KOPT-K1 (cell line): ENCODE data around the gene TMEM132E.

Source experiments
- H3K27ac ChIP-seq: fragments of 200-600 bp; sonication (generic); 2 replicates; pipeline ENCODE4 v1.5.1; 2016; ENCODE audit warnings: antibody characterized with exemption, mild to moderate bottlenecking, low read depth, low read length; ENCODE audit not compliant: poor library complexity, severe bottlenecking
- H3K36me3 ChIP-seq: fragments of 200-600 bp; sonication (generic); 2 replicates; pipeline ENCODE4 v1.5.1; 2017; ENCODE audit warnings: antibody characterized with exemption, mild to moderate bottlenecking, low read length, moderate library complexity; ENCODE audit not compliant: insufficient read depth
- H3K9me3 ChIP-seq: fragments of 200-600 bp; sonication (generic); 2 replicates; pipeline ENCODE4 v1.5.1; 2017; ENCODE audit warnings: antibody characterized with exemption, low read length, mild to moderate bottlenecking; ENCODE audit not compliant: insufficient read depth, poor library complexity, severe bottlenecking

TMEM132E gene

DNA sequence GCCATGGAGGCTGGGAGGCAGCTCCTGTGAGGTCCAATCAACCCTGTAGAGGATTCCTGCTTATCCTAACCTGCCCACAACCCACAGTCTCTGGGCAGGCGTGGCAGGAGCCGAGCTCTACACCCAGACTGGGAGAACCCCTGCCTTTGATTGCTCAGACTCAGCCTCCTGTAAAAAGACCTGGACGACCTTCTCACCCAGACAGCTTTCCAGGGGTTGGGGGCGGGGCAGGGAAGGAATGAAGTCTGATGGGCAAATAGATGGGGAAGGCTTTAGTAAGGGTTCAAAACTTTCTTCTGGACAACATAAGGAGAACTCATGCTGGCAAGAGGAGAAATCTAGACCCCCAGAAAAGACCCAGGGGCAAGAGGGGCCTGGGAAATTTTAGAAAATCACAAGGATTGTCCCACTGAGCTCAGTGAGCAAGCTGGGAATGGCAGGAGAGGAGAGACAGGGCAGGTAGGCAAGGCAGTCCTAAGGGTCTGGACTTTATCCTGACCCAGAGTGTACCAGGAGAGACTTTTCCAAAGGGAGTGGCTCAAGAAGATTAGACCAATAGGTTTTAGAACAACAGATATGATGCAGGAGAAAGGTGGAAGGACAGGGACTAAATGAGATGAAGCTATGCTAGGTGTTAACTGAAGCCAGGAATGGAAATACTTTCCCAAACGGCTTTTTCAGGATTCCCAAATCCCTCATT, 70.8 kb downstream of the TMEM132E start:
- Histone ChIP-seq H3K9me3 (no peaks in the 10 kb centered on the region), H3K27ac (no peak overlapping the region), H3K36me3 (no peaks in the 10 kb centered on the region)

- Histone ChIP-seq H3K36me3 (no peaks in the 10 kb centered on the region), H3K27ac (no peak overlapping the region), H3K9me3 (no peaks in the 10 kb centered on the region)
Measured at GRCh38 chr17:34651402-34651811, 72.0 kb downstream of the TMEM132E start.

DNA sequence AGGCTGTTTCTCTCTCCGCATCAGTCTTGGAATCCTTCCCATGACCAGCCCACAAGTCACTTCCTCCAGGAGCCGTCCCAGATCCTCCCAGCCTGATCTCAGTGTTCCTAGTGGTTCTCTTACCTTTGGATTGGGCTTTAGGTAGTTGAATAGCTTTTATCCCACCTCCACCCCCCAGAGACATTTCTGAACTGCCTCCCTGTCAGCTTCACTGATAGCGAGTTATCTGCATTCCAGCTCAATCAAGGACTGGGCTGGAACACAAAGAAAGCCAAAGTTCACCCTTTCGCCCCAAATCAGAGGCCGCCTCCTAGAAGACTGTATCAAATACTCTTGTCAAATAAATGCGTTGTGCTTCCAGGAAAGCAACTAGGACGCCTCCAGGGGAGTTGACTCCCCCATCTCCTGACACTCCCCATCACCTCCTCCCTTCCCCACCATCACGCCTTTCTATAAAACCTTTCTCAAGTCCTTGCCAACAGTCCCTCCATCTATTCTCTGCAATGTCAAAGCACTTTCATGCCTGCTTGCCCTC, 72.7 kb downstream of the TMEM132E start:
- no peaks in the 10 kb centered on the region for H3K36me3 ChIP-seq
- no peak overlapping the region for H3K27ac ChIP-seq
- no peaks in the 10 kb centered on the region for H3K9me3 ChIP-seq

GRCh38 chr17:34653511-34653910, 74.1 kb downstream of the TMEM132E start:
- no peaks in the 10 kb centered on the region for H3K9me3 ChIP-seq
- no peak overlapping the region for H3K27ac ChIP-seq
- no peaks in the 10 kb centered on the region for H3K36me3 ChIP-seq

- Histone ChIP-seq H3K36me3 (no peaks in the 10 kb centered on the region), H3K9me3 (no peaks in the 10 kb centered on the region), H3K27ac (no peak overlapping the region)
Measured at GRCh38 chr17:34654276-34654880, 75.0 kb downstream of the TMEM132E start.

DNA sequence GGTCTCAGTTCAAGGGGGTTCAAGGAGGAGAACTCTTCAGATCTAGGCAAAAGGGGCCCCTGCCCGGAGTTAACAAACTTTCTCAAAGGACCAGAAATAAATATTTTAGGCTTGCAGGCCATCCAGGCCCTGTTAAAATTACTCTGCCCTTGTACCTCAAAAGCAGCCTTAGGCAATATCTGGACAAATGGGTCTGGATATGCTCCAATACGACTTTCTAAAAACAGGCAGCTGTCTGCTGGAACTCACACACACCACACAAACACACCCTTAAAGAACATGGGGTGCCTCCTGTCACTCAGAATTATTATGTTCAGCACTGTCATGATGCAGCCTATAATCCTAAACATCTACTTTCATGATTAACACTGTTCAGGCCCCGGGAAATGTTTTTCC, 75.5 kb downstream of the TMEM132E start:
- Histone ChIP-seq H3K36me3 (no peaks in the 10 kb centered on the region), H3K27ac (no peak overlapping the region), H3K9me3 (no peaks in the 10 kb centered on the region)

DNA sequence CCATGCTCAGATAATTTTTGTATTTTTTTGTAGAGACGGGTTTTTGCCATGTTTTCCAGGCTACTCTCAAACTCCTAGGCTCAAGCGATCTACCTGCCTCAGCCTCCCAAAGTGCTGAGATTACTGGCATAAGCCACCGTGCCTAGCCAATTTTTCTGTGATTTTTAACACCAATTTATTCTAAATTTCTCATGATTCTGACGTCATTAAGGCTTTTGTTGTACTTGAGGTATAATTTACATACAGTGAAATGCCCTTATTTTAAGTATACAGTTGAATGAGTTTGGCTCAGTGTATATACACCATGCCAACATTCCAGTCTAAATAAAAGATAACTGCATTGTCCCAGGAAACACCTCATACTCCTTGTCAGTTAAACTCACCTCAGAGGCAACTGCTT, 77.4 kb downstream of the TMEM132E start:
- Histone ChIP-seq H3K27ac (no peak overlapping the region), H3K9me3 (no peaks in the 10 kb centered on the region), H3K36me3 (no peaks in the 10 kb centered on the region)

GRCh38 chr17:34658811-34659560, 79.6 kb downstream of the TMEM132E start:
- Histone ChIP-seq H3K36me3 (no peaks in the 10 kb centered on the region), H3K9me3 (no peaks in the 10 kb centered on the region), H3K27ac (no peak overlapping the region)

GRCh38 chr17:34663714-34664113, 84.3 kb downstream of the TMEM132E start:
- H3K36me3 ChIP-seq: no peaks in the 10 kb centered on the region
- no peaks in the 10 kb centered on the region for H3K9me3 ChIP-seq

DNA sequence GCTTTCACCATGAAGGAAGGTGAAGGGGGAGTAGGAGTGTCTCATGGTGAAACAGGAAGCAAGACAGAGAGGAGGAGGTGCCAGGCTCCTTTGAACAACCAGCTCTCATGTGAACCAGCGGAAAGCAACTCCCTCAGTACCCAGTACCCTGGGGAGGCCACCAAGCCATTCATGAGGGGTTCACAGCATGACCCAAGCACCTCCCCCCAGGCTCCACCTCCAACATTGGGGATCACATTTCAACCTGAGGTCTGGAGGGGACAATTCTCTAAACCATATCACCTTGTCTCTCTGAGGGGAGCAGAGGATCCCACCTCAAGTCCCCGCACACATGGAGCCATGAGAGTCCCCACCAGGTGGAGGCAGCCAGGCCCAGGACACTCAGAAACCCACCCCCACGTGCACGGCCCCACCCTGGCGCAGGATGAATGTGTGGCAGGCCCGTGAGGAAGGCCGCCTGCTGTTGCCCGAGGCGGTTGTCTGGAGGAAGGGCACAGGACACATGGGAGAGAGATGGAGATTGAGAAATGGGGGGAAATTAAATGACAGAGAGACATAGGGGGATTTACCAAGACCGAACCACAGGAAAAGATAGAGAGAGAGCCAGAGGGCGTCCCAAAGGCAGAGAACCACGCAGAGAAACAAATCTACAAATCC, 85.9 kb downstream of the TMEM132E start:
- Histone ChIP-seq H3K9me3 (no peaks in the 10 kb centered on the region), H3K36me3 (no peaks in the 10 kb centered on the region), H3K27ac (no peak overlapping the region)

More at GRCh38 chr17:34663714-34664113, 84.3 kb downstream of the TMEM132E start:
- no peak overlapping the region for H3K27ac ChIP-seq

DNA sequence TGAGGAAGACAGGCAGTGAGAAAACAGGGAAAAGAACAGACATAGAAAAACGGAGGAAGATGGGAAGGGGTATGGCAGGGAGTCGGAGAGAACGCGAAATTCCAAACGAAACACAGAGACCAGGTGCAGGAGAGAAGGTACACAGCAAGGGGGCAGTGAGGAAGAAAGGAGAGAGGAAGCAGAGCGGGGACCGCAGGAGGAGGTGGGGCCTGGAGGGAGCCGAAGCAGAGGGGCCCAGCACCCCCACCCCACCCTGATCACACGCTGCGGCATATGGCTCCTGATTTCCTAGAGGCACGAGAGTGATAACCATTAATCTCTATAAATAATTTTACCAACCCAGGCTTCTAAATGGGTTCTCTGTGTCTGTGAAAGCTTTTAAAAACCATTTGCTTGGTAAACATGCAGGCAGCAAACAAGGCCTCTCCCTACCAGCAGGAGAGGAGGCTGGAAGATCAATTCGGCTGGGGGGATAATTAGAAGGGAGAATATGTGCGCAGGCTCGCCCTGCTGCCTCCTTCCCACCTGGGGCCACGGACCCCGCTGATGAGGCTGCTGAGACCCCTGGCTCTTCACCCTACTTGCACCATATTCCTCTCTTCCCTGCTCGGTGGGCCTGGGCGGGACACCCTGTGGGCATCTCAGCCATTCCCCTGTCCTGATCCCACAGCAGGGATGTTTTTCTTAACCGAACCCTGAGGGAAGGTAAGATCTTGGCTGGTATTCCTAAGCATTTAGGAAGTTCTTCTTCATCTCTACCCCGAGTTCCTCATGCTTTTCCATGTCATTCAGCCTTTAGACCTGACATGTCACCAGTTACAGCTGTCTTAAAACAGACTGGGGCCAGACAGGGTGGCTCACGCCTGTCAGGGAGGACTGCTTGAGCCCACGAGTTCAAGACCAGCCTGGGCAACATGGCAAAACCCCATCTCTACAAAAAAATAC, 86.7 kb downstream of the TMEM132E start:
- Histone ChIP-seq H3K36me3 (no peaks in the 10 kb centered on the region), H3K9me3 (no peaks in the 10 kb centered on the region), H3K27ac (no peak overlapping the region)

- Histone ChIP-seq H3K36me3 (no peaks in the 10 kb centered on the region), H3K27ac (no peak overlapping the region), H3K9me3 (no peaks in the 10 kb centered on the region)
Measured at GRCh38 chr17:34667656-34668055, 88.3 kb downstream of the TMEM132E start.

DNA sequence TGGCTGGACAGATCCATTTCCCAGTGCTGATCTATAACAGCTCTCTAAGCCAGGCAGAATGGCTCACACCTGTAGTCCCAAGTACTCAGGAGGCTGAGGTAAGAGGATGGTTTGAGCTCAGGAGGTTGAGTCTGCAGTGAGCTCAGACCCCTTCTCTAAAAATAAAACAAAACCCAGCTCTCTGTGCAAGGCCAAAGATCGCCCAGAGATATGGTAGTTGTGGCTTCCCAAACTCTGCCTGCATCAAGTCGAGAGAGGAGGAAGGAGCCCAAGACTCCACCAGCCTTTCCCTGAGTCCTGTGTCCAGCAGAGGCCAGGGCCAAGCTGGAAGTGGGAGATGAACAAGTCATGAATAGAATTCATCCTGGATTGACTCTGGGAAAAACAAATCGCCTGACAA, 88.8 kb downstream of the TMEM132E start:
- Histone ChIP-seq H3K9me3 (no peaks in the 10 kb centered on the region), H3K27ac (no peak overlapping the region)

GRCh38 chr17:34669511-34669910, 90.1 kb downstream of the TMEM132E start:
- H3K36me3 ChIP-seq: no peaks in the 10 kb centered on the region
- no peak overlapping the region for H3K27ac ChIP-seq
- no peaks in the 10 kb centered on the region for H3K9me3 ChIP-seq

More for the DNA sequence above, 88.8 kb downstream of the TMEM132E start:
- no peaks in the 10 kb centered on the region for H3K36me3 ChIP-seq
